DOHH2 (cell line): ENCODE data around the gene RORB.

ENCODE experiments used
- H3F3A ChIP-seq: fragments of 200-600 bp; sonication (generic), shearing (Covaris generic); 2 replicates; pipeline ENCODE4 v1.6.0; 2016; ENCODE audit warnings: antibody characterized with exemption, mild to moderate bottlenecking; ENCODE audit not compliant: control insufficient read depth, insufficient read depth
- H3K27ac ChIP-seq: fragments of 200-600 bp; sonication (generic); 2 replicates; pipeline ENCODE4 v1.5.1; 2014; ENCODE audit warnings: low read depth, mild to moderate bottlenecking, low read length, moderate library complexity
- H3K27me3 ChIP-seq: fragments of 200-600 bp; sonication (generic); 2 replicates; pipeline ENCODE4 v1.6.1; 2014; ENCODE audit warnings: mild to moderate bottlenecking, low read length, mixed read lengths; ENCODE audit not compliant: control insufficient read depth
- H3K36me3 ChIP-seq: fragments of 200-600 bp; sonication (generic); 2 replicates; pipeline ENCODE4 v1.6.1; 2014; ENCODE audit warnings: mild to moderate bottlenecking, low read length, moderate library complexity, mixed read lengths; ENCODE audit not compliant: control insufficient read depth
- H3K4me1 ChIP-seq: fragments of 200-600 bp; sonication (generic); 2 replicates; pipeline ENCODE4 v1.6.1; 2014; ENCODE audit warnings: mild to moderate bottlenecking, low read length, mixed read lengths; ENCODE audit not compliant: control insufficient read depth
- H3K4me2 ChIP-seq: fragments of 200-600 bp; sonication (generic); 2 replicates; pipeline ENCODE4 v1.6.0; 2014; ENCODE audit warnings: mild to moderate bottlenecking, low read length, moderate library complexity
- H3K4me3 ChIP-seq: fragments of 200-600 bp; sonication (generic); 2 replicates; pipeline ENCODE4 v1.5.1; 2014; ENCODE audit warnings: mild to moderate bottlenecking, low read length, mixed read lengths
- H3K79me2 ChIP-seq: fragments of 200-600 bp; sonication (generic); 2 replicates; pipeline ENCODE4 v1.6.1; 2014; ENCODE audit warnings: mild to moderate bottlenecking, low read length, mixed read lengths; ENCODE audit not compliant: control insufficient read depth
- H3K9me2 ChIP-seq: fragments of 200-600 bp; sonication (generic); replicated peaks from 2 replicates; pipeline ENCODE4 v1.6.1; 2014; ENCODE audit warnings: mild to moderate bottlenecking, low read length, mixed read lengths; ENCODE audit not compliant: control insufficient read depth
- H3K9me3 ChIP-seq: fragments of 200-600 bp; sonication (generic); 2 replicates; pipeline ENCODE4 v1.6.1; 2014; ENCODE audit warnings: antibody characterized with exemption, low read length, mixed read lengths; ENCODE audit not compliant: control insufficient read depth, insufficient read depth
- H4K20me1 ChIP-seq: fragments of 200-600 bp; sonication (generic); 2 replicates; pipeline ENCODE4 v1.6.0; 2014; ENCODE audit warnings: low read depth, mild to moderate bottlenecking, antibody characterized with exemption, low read length, moderate library complexity; ENCODE audit not compliant: control insufficient read depth, insufficient read depth
- EZH2phosphoT487 ChIP-seq: fragments of 200-600 bp; sonication (generic); IDR thresholded peaks from 2 replicates; pipeline ENCODE4 v1.6.1; 2017; ENCODE audit warnings: borderline replicate concordance, mild to moderate bottlenecking, antibody characterized with exemption, low read length, moderate library complexity, mixed read lengths
- TF ChIP-seq, protein P1 (sequence below): fragments of 200-600 bp; sonication (generic); IDR thresholded peaks from one replicate; pipeline ENCODE4 v1.5.1; 2014; ENCODE audit warnings: antibody characterized with exemption, mild to moderate bottlenecking, low read depth, low read length; ENCODE audit not compliant: poor library complexity, severe bottlenecking

RORB gene

DNA sequence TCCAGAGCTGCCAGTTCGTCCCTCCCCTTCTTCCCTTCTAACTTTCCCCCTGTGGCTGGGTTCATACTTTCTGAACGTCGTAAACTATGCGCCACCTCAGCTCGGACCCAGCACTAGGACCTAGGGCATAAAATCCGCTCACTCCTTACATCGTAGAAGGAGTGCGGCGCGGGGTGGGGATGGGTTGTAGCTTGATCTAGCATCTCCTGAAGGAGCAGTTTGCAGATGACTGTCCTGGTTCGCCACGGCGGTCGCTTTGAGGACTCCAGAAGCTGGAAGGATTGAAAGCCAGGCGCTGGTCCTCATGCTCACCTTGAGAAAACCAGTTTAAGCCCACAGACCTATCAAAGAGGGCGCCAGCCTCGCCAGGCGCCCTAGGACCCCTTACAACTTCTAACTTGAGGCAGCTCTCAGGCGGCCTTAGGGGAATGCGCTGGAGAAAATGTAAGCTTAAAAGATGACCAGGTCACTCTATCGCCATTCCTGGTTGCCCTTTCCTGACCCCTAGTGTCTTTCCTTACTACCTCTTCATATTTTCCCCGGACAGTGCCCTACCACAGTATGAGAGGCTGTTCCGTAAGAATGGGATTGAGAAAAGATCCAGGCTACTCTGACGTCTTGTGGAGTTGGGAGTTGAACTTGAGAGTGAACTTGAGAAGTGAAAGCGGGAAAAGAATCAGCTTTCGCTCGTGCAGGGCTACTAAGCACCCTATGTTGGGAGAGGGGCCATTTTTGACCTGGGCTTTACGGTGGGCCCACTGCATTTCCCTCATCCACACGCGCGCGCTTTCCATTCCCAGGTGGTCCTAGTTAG, 2.8 kb downstream of the RORB start:
- Histone ChIP-seq H3K36me3 (no peaks in the 10 kb centered on the region), H3K4me3 (no peak overlapping the region), H3K27me3 (peaks cover 16% of the 10 kb centered on the region), H3F3A (no peaks in the 10 kb centered on the region), H4K20me1 (no peaks in the 10 kb centered on the region), H3K79me2 (no peaks in the 10 kb centered on the region), H3K4me2 (no peak overlapping the region), H3K4me1 (no peaks in the 10 kb centered on the region), H3K27ac (no peak overlapping the region), H3K9me2 (no peaks in the 10 kb centered on the region), H3K9me3 (no peaks in the 10 kb centered on the region)
- TF ChIP-seq, protein P1, sequence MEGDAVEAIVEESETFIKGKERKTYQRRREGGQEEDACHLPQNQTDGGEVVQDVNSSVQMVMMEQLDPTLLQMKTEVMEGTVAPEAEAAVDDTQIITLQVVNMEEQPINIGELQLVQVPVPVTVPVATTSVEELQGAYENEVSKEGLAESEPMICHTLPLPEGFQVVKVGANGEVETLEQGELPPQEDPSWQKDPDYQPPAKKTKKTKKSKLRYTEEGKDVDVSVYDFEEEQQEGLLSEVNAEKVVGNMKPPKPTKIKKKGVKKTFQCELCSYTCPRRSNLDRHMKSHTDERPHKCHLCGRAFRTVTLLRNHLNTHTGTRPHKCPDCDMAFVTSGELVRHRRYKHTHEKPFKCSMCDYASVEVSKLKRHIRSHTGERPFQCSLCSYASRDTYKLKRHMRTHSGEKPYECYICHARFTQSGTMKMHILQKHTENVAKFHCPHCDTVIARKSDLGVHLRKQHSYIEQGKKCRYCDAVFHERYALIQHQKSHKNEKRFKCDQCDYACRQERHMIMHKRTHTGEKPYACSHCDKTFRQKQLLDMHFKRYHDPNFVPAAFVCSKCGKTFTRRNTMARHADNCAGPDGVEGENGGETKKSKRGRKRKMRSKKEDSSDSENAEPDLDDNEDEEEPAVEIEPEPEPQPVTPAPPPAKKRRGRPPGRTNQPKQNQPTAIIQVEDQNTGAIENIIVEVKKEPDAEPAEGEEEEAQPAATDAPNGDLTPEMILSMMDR = no peak
- no peak for TF ChIP-seq EZH2phosphoT487

DNA sequence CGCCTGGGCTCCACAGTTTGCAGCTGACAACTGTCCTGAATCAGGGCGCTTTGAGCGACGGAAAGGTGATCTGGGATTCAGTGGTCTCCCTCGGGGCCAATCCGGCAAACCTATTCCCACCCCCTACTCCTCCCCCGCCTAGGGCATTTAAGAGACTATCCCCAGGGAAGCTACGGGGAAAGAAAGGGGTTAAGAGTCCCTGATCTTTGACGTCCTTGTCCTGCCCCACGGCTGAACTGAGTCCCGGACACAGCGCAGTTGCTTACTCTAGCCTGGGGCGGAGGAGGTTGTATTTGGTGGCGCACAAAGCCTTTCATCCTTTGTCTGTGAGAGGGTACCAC, 3.4 kb downstream of the RORB start:
- H3K36me3 ChIP-seq = no peaks in the 10 kb centered on the region
- no peaks in the 10 kb centered on the region for H3F3A ChIP-seq
- H3K9me2 ChIP-seq = no peaks in the 10 kb centered on the region
- TF ChIP-seq, protein P1 = no peak
- TF ChIP-seq EZH2phosphoT487 = no peak
- no peaks in the 10 kb centered on the region for H3K4me1 ChIP-seq
- no peaks in the 10 kb centered on the region for H3K79me2 ChIP-seq
- H3K4me2 ChIP-seq = no peak overlapping the region
- H3K4me3 ChIP-seq = no peak overlapping the region
- no peaks in the 10 kb centered on the region for H3K9me3 ChIP-seq
- H3K27me3 ChIP-seq = peaks cover 16% of the 10 kb centered on the region
- H4K20me1 ChIP-seq = no peaks in the 10 kb centered on the region
- H3K27ac ChIP-seq = no peak overlapping the region

DNA sequence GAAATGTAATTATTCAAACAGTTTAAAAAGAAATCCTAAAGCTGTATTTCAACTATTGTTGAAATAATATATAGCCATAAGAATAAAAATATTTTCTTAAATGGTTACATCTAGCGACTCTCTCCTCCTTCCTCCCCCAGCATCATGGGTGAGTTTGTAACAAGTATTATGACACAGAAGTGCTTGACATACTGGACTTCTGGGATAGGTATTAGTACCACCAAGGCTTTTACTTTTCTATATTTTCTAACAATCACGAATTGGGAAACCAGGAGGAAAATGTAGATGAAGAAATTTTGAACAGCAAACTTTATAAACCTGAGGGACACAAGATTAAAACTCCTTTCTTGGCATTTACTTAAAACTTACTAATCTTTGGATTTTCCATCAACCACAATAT, 4.4 kb downstream of the RORB start:
- Histone ChIP-seq H4K20me1 (no peaks in the 10 kb centered on the region), H3K79me2 (no peaks in the 10 kb centered on the region), H3K4me1 (no peaks in the 10 kb centered on the region), H3K9me2 (no peaks in the 10 kb centered on the region), H3K27ac (no peak overlapping the region), H3K4me3 (no peak overlapping the region), H3K27me3 (peaks cover 9% of the 10 kb centered on the region), H3K4me2 (no peak overlapping the region), H3K9me3 (no peaks in the 10 kb centered on the region), H3K36me3 (no peaks in the 10 kb centered on the region), H3F3A (no peaks in the 10 kb centered on the region)
- TF ChIP-seq, protein P1 = no peak
- TF ChIP-seq EZH2phosphoT487 = no peak
